Epithelial cell of esophagus (primary cell): ENCODE data around the gene HDAC4.

Source experiments
- DNase-seq: peaks from one replicate; pipeline ENCODE4 v3.0.0; 2010; ENCODE audit warnings: low read depth
- H3K4me3 ChIP-seq: 2 replicates; pipeline ENCODE4 v1.5.1; 2011; ENCODE audit warnings: mild to moderate bottlenecking, low read length, control low read depth
- TF ChIP-seq, protein P1 (sequence below): IDR thresholded peaks from 2 replicates; pipeline ENCODE4 v1.5.1; 2011; ENCODE audit warnings: low read depth, mild to moderate bottlenecking, low read length, control low read depth, inconsistent platforms; ENCODE audit not compliant: insufficient read depth; ENCODE audit errors: missing control alignments

The HDAC4 gene

DNA sequence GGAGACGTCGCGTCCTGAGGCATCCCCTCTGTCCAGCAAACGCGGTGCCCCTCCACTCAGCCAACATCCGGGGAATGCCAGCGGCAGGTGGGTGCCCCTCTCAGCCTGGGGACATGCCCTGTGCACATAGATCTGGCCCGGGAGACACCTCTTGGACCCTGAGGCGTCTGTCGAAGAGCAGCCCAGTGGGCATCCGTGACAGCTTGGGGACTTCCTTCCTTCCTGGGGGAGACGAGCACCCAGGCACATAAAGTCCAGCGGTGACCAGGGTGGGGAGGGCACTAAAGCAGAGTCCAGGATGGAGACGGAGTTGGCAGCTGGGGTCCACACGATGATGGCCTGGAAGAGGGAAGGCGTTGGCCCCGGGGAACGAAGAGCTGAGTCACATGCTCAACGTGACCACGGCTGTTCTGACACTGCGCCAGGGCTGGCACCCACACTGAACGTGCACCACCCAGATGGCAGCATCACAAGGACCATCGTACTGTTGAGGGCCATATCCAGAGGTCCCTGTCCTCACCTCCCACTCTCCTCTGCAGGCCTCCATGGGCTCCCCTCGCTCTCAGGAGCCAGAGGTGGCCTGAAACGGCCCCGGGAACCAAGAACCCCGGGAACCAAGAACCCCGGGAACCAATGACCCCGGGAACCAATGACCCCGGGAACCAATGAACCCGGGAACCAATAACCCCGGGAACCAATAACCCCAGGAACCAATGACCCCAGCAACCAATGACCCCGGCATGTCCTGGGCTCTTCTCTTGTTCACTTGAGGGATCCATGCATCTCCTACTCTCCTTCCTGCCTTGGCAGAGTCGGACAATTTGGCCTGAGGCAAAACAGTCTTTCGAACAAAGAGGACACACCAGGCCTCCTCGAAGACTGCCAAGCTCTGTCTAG lies 22.6 kb downstream of the HDAC4 start:
- H3K4me3 ChIP-seq: no peak overlapping the region
- DNase-seq: no peak
- TF ChIP-seq, protein P1, sequence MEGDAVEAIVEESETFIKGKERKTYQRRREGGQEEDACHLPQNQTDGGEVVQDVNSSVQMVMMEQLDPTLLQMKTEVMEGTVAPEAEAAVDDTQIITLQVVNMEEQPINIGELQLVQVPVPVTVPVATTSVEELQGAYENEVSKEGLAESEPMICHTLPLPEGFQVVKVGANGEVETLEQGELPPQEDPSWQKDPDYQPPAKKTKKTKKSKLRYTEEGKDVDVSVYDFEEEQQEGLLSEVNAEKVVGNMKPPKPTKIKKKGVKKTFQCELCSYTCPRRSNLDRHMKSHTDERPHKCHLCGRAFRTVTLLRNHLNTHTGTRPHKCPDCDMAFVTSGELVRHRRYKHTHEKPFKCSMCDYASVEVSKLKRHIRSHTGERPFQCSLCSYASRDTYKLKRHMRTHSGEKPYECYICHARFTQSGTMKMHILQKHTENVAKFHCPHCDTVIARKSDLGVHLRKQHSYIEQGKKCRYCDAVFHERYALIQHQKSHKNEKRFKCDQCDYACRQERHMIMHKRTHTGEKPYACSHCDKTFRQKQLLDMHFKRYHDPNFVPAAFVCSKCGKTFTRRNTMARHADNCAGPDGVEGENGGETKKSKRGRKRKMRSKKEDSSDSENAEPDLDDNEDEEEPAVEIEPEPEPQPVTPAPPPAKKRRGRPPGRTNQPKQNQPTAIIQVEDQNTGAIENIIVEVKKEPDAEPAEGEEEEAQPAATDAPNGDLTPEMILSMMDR: no peak

DNA sequence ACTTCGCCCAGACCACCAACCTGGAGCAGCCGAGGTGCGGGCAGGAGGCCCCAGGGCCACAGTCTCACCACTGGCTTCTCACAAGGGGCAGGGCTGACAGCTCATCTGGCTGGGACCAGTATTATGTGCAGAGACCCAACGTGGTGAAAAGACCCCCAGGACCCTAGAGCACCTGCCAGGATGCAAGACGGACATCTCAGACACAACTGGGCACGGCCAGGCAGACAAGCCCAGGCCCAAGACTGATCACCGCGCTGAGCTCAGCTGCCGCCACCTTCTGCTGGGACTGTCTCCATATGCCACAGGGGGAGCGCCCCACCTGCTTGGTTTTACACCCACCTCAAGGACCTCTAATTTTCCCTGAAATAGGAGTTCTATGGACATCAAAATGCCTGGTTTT lies 23.2 kb downstream of the HDAC4 start:
- H3K4me3 ChIP-seq: no peak overlapping the region
- no peak for DNase-seq
- TF ChIP-seq, protein P1: no peak

DNA sequence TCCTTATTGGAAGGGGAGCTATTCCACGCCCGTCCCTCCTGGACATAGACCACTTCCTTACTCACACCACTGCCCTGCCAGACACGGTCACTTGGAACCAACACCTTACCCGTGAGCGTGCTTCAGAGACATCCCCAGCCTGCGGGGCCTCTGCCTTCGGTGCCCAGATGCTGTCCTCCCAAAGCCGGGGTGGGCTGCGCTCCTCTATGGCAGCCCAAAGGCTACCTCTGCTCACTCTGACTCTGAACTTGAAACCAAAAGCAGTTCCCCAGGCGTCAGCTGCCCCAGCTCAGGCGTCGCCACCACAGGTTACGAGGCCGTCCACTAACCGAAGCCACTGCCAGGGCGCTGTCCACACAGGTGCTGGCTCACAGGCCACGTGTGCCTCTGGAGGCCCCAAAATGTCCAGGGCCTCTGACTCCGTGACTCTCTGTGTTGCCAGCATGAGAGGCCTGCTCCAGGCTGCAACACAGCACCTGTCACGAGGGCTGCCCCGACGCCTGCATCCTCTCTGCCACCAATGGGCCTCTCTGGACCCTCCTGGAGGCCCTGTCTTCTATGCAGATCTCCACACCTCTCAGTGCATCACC lies 23.8 kb downstream of the HDAC4 start:
- H3K4me3 ChIP-seq: no peak overlapping the region
- TF ChIP-seq, protein P1: no peak
- DNase-seq: no peak

DNA sequence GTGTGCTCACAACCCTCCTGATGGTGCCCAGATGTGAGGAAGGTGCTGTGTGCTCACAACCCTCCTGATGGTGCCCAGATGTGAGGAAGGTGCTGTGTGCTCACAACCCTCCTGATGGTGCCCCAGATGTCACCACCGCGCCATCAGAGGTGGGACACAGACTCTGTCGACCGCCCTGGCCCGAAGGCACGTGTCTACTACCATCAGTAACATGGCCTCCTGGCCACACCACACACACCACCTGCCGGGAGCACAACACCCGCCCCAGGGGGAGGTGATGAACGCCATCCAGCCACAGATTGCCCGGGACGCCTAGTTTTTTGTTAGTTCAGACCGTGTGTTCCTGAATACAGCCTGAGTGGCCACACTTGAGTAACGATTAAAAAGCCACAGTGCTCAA lies 24.5 kb downstream of the HDAC4 start:
- no peak for DNase-seq
- TF ChIP-seq, protein P1: no peak
- H3K4me3 ChIP-seq: no peak overlapping the region

DNA sequence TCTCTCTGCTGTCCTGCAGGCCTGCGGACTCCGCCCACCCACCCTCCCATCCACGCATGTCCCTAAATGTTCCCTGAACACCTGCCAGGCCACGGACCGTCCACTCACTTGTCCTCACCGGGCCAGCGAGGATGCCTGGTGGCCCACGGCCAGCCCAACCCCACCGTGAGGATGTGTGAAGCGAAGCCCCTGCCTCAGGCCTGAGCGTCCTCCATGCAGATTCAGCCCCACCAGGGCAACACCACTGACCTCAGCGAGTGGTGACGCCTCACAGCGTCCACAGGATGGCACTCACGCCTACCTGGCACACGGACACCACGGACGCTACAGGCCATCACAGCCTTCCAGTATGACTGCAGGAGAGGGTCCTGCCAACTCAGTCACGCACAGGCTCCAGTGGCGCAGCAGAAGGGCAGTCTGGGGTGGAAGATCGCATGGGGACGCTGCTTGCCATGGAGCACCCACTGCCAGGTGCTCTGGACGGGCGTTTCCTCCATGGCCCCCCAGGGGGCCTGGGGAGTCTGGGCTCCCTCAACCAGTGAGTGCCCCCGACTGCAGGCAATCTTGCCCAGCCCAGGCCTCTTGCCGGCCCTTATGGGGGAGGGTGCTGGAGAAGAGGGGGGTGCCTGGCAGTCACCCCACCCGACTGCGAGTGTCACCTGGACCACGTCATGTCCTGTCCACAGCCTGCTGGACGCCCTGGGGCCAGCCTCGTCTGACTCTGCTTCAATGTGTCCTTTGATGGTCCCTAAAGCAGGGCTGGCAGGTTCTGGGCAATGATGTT lies 25.4 kb downstream of the HDAC4 start:
- H3K4me3 ChIP-seq: no peak overlapping the region
- no peak for DNase-seq
- TF ChIP-seq, protein P1: no peak

DNA sequence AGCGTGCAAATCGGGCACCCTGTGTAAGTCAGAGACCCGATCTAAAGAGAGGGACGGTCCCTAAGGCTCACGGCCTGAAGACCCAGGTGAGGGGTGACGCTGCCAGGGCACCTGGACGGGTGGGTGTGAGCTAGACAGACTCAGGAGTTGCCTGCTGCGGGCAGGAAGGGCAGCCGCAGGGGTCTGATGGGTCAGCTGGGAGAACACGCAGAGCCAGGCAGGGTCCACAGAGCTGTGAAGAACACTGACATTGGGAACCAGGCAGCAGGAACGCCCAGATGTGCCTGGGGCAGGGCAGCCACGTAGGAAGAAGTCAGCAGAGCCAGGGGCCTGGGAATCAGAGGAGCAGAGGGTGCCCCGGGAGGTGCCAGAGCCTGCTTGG lies 25.9 kb downstream of the HDAC4 start:
- TF ChIP-seq, protein P1: no peak
- DNase-seq: no peak

More for the DNA sequence above, 25.9 kb downstream of the HDAC4 start:
- no peak overlapping the region for H3K4me3 ChIP-seq
